Measurements from ENCODE around the gene ATP2A3. TPM values are rescaled to one million over a fixed set of nuclear protein-coding genes. Genes with fewer than 3 reads are reported as not detected.

The ATP2A3 gene
- total RNA-seq, 1 experiment from 2014 or later: 13.3 TPM

GRCh38 chr17:3918372-3919122, 45.7 kb downstream of the ATP2A3 start:
- Histone ChIP-seq H4K8ac (replicated peaks; ENCODE audit: insufficient read length, low read depth, low read length) (no peak overlapping the region), H4K5ac (ENCODE audit: insufficient read length, low read depth, low read length) (no peak overlapping the region), H2BK12ac (ENCODE audit: insufficient read length, low read depth, low read length) (no peak overlapping the region), H3K79me1 (ENCODE audit: insufficient read depth, low read depth, low read length, poor library complexity, severe bottlenecking) (no peaks in the 10 kb centered on the region), H2AFZ (ENCODE audit: low read length) (no peak overlapping the region), H2BK120ac (ENCODE audit: low read depth, low read length, poor library complexity, severe bottlenecking) (no peak overlapping the region), H3K9ac (ENCODE audit: extremely low read depth, insufficient read length, low read length) (no peak overlapping the region), H2BK5ac (ENCODE audit: insufficient read length, low read length) (no peak overlapping the region), H2AK5ac (ENCODE audit: insufficient read length, low read length) (no peak overlapping the region), H3K4me2 (ENCODE audit: insufficient read depth, insufficient read length, low read length) (no peak overlapping the region), H4K20me1 (ENCODE audit: control insufficient read depth, insufficient read depth, insufficient read length) (no peaks in the 10 kb centered on the region), H3K56ac (ENCODE audit: insufficient read length, low read depth, low read length) (no peak overlapping the region), H2BK20ac (ENCODE audit: low read depth, low read length, poor library complexity, severe bottlenecking) (no peak overlapping the region), H3K79me2 (ENCODE audit: insufficient read depth, low read length) (no peaks in the 10 kb centered on the region), H3K9me3 (ENCODE audit: control insufficient read depth, low read depth, low read length) (no peaks in the 10 kb centered on the region), H3K27me3 (ENCODE audit: insufficient read depth, low read length) (no peaks in the 10 kb centered on the region), H4K91ac (ENCODE audit: insufficient read length, low read depth, low read length) (no peak overlapping the region), H3K4ac (ENCODE audit: low read depth, low read length) (no peak overlapping the region), H3K18ac (ENCODE audit: insufficient read length, low read depth, low read length) (no peak overlapping the region), H3T11ph (ENCODE audit: low read length) (no peak overlapping the region), H3K14ac (ENCODE audit: insufficient read depth, low read length) (no peak overlapping the region), H2BK15ac (ENCODE audit: low read depth, low read length) (no peak overlapping the region), H3K23me2 (ENCODE audit: insufficient read length, low read depth, low read length, poor library complexity, severe bottlenecking) (no peaks in the 10 kb centered on the region), H3K23ac (ENCODE audit: insufficient read length, low read depth, low read length) (no peak overlapping the region), H3K4me1 (ENCODE audit: insufficient read depth, low read length) (no peaks in the 10 kb centered on the region), H3K27ac (ENCODE audit: insufficient read length, low read depth, low read length) (no peak overlapping the region)
- no peak for DNase-seq
- H3K9me3 Mint-ChIP-seq: no peaks in the 10 kb centered on the region
- no peak for TF ChIP-seq CTCF (conservative IDR thresholded peaks at IDR 0.05)
- H3K4me1 Mint-ChIP-seq: peaks cover 7 to 25% of the 10 kb centered on the region in 2 experiments; a peak in 3 of 4 replicates
- no CpG with 5 or more reads among the region's 8 CpGs for WGBS (ENCODE audit: extremely low coverage, insufficient read length, low lambda C conversion rate)
- peaks cover 2% of the 10 kb centered on the region; the same call in 1 of the 2 replicates for H3K27me3 Mint-ChIP-seq (ENCODE audit: low read depth)
- H3K27ac Mint-ChIP-seq: no peak overlapping the region
- no peak overlapping the region; a peak in 1 of 5 replicates for H3K4me3 Mint-ChIP-seq
- H3K36me3 Mint-ChIP-seq (ENCODE audit: insufficient read depth in 1 of 3, low read depth in 3 of 3): no peaks in the 10 kb centered on the region

Measured in H9 (cell line).